HG02970 (cell line): ENCODE measurements around the gene TMEM63C.

Source experiments
- ATAC-seq: cut with Tn5 transposase; IDR thresholded peaks from one replicate; pipeline ENCODE4 v1.9.1; 2021; ENCODE audit warnings: mild to moderate bottlenecking, moderate library complexity, moderate number of reproducible peaks; ENCODE audit not compliant: unreplicated experiment, low FRiP score

TMEM63C gene

DNA sequence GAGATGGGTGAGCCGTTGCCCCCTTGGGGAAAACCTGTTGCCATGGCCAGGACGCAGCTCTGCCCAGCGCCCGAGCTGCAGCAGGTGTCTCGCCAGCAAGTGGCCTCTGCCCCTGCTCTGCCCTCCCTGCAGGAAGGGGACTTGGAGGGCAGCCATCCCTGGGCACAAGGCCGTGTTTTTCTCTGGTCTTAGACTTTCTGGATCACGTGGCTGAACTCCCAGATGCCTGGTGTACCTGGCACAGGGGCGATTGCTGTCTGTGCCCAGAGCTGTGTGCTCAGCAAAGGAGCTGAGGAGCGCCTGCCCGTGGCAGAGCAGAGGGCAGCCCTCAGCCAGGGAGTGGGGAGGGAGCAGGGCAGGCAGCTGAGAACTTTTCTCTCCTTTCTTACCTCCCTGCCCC lies 38.0 kb downstream of the TMEM63C start:
- ATAC-seq = no peak

DNA sequence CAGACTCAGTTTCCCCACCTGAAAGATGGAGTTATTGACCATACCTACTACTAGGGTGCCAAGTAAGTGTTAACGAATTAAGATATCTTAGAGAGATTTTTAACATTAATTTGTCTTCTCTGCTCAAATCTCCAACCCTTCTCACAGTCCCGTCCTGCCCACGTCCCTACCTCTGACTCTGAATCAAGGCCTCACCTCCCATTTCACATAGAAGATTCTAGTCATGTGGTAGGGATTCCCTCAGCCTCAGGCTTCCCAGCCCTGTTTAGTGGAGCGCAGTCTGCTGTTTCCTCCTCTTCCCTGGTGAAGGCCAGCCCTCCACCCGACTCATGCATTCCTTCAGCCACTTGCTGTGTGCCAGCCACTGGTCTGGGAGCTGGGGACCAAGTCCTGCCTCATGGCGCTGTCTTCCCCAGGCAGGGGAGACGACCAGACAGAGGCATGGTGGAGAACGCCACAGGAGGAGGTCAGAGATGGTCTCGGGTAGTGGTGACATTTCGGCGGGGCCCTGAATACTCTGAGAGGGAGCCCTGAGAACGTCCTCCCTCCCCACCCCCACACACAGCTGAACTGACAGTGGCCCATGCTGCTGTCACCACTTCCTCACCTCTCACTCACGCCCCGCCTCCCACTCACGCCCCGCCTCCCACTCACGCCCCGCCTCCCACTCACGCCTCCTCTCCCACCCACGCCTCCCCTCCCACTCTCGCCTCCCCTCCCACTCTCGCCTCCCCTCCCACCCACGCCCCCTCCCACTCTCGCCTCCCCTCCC lies 38.8 kb downstream of the TMEM63C start:
- ATAC-seq = no peak

DNA sequence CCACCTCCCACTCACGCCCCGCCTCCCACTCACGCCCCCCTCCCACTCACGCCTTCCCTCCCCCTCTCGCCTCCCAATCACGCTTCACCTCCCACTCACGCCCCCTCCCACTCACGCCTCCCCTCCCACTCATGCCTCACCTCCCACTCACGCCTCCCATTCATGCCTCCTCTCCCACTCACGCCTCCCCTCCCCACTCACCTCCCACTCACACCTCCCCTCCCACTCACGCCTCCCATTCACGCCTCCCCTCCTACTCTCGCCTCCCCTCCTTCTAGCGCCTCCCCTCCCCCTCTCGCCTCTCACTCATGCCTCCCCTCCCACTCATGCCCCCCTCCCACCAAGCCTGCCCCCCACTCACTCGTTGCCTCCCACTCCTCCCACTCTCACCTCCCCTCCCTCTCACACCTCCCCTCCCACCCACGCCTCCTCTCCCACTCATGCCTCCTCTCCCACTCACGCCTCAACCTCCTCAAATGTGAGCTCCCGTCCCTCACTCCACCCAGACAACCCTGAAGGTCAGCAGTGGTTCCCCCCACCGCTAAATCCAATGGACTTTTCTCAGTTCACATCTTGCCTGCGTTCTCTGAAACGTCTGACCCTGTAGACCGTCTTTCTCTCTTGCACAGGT lies 39.8 kb downstream of the TMEM63C start:
- ATAC-seq = no peak

DNA sequence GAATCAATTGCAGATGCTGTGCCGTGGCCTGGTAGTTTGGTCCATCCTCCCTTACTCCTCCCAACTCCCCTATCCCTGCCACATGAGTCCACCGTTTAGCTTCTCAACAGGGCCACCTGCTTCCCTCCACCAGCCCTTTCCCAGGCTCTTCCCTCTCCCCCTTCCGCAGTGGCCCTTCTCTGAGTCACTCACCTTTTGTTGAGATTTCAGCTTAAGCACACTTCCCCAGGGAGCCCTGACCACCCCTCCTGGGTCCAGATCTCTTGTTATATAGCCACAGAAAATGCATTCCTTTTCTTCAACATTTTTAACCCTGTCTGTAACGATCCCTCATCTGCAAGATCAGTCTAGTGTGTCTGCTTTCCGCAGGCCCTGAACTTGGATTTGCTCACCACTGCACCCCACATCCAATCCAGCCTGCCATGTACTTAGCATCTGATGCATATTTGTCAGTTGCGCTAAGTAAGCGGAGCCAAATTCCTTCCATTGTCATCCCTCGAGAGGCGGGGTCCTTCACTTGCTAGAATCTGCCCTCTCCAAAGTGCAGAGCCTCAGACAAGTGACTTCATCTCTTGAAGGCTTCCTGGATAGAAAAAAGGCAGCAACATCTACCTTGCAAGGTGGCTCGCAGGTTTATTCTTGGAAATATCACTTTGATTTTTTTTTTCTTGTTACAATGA lies 41.1 kb downstream of the TMEM63C start:
- no peak for ATAC-seq

DNA sequence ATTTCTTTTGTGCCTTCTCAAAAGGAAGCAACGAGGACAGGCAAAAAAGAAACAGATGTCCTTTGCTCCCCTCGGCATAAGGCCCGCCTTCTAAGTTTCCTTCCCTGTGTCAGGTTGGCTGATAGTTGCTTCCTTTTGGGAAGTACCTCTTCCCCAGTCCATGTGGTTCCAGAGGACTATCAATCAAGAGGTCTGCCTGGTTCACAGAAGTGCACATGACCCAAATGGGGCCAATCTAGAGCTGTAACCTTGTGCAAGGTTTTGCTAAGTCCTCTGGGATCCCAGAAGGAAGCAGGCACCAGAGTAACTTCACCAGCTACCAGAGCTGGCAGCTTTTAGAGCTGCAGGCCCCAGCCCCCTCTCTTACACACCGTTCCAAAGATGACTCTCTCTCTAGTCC lies 42.6 kb downstream of the TMEM63C start:
- no peak for ATAC-seq

DNA sequence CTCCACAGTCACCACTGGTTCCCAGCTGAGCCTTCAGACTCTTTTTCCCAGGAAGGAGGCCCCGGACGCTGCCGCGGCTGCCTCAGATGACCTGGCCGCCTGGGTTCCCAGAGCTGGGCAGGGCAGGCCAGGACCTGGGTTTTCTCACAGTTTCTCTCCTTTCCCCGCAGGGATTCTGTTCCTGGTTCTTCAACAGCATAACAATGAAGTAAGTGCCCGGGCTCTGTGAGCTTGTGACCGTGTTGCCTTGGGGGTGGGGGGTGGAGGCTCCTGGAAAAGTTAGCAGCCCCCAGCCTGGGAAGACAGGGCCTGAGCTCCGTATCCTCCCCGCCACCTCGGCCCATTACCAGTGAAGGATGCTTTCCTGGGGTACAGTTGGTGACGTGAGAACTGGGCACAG lies 43.7 kb downstream of the TMEM63C start:
- no peak for ATAC-seq

DNA sequence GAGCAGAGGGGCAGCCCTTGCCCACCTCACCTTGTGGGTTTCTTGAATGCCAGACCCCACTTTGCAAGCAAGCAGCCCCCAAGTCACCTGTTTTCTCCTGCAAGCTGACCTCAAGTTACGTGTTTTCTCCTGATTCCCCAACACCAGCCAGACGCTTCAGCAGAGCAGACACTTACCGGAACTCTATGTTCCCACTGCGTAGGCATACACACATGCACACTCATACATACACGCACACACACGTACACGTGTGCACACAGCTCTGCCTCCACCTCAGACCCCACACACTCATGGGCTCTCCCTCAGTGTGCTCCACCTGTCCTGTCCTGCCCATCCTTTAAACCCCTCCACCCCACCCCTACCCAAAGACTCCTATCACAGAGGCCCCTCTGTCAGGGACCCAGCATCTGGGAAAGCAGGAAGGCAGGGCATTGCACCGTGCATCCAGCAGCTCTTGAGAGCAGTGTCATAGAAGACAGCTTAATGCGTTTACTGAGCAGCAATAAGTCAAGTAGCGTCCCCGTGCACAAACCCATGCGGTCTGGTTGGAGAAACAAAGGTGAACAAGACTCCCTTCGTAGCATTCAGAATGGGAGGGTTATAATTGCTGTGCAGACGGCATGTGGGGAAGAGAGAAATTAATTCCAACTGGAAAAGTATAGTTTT lies 44.4 kb downstream of the TMEM63C start:
- no peak for ATAC-seq

DNA sequence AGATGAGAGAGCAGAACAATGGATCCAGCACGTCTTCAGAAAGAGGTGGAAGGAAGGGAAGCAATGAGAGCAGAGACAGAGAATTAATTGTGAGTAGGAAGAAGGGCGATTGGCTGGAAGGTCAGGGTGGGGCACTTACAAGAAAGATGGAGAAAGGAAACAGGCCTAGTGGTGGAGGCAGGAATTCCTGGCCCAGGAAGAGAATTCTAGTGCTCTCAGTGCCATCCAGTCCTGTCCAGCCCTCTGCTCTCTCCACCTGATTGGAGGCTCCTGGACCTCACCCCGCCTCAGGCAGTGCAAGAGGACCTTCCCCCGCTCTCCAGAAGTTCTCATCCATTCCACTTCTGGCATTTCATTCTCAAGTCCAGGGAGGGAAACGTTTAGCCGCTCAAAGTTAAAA lies 46.5 kb downstream of the TMEM63C start:
- no peak for ATAC-seq

DNA sequence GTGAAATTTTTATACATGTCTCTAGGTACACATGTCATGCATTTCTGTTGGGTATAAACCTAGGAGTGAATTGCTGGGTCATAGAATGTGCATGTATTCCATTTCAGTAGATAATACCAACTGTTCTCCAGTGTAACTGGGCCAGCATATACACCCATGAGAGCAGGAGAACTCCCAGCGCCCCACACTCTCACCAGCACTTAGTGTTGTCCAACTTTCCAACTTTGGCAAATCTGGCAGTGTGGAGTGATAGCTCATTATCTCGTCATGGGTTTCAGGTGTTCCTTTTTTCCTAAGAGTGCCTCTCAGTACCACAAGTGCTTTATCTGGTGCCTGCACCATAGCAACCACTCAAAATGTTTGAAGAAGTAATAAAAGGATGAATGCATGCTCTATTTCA lies 49.3 kb downstream of the TMEM63C start:
- ATAC-seq = no peak

DNA sequence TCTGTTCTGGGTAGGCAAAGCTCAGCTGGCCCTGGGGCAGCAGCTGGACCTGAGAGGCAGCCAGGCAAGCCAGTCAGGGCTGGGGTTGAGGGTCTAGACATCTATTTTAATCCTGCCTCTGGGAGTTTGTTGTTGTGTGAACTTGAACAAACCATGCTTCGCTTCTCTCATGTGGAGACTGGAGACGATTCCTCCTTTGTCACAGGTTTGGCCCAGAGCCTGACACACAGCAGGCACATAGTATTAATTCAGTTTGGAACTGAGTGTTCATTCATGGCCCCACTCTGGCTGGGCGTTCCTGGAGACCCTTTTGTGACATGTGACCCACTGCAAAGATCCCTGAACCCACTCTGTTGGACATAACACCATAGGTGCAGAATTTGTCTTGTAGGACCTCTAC lies 50.1 kb downstream of the TMEM63C start:
- ATAC-seq = no peak

DNA sequence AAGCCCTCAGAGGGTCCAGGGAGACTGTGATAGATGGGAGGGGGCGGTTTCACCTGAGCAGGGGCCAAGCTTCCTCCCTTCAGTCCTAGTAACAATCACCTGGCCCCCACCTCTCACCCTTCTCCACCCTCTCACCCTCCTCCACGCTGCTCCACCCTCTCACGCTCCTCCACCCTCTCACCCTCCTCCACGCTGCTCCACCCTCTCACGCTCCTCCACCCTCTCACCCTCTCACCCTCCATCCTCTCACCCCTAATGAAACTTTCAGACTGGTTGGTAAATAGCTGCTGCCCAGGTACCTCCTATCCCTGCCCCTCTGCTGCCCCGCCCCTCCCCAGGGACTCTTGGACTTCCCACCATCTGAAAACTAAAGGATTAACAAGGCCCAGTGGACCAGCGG lies 55.2 kb downstream of the TMEM63C start:
- ATAC-seq = no peak

DNA sequence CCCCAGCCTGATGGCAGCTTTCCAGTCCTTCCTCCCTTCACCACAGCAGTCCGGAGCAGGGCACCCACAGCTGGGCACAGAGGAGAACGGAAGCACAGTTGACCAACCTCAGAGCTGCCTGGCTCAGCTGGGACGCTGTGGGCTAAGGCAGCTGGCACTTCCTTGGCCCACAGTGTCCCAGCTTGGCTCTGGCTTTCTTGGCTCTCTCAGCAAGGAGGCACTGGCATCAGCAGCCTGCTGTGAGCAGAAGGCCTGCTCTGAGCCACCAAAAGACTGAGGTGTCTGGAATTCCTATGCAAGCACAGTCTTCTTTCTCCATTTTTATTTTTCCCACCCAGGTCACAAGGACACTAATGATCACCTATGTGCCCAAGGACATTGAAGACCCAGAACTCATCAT lies 56.8 kb downstream of the TMEM63C start:
- ATAC-seq = no peak

DNA sequence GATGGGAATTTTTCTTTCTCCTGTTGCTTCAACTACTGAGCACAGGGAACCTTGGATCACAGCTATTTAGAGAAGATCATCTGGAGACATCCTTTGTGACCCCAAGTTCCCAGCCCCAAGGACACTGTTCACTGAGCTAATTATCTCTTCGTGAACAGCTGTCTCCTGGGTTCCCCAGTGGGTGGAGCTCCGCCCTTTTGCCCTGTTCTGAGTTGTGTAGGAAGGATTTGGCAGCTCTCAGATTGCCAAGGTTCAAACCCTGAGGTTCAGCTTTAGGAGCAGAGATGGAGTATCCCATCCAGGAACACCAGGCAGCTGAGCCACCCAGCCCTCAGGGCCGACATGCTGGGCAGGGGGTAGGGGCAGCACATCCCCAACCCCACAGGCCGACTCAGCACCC lies 57.4 kb downstream of the TMEM63C start:
- no peak for ATAC-seq

DNA sequence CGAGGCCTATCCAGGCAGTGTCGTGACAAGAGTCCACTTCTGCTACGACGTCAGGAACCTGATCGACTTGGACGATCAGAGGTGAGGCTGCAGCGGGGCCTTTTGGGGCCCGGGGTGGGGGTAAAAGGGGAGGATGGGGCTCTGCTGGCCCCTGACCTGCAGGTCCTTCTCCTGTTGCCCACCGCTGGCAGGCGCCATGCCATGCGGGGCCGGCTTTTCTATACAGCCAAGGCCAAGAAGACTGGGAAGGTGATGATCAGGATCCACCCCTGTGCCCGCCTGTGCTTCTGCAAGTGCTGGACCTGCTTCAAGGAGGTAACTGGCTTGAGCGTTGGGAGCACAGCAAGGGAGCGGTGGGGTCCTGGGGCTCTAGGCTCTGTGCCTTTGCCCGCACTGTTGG lies 57.8 kb downstream of the TMEM63C start:
- ATAC-seq = no peak

DNA sequence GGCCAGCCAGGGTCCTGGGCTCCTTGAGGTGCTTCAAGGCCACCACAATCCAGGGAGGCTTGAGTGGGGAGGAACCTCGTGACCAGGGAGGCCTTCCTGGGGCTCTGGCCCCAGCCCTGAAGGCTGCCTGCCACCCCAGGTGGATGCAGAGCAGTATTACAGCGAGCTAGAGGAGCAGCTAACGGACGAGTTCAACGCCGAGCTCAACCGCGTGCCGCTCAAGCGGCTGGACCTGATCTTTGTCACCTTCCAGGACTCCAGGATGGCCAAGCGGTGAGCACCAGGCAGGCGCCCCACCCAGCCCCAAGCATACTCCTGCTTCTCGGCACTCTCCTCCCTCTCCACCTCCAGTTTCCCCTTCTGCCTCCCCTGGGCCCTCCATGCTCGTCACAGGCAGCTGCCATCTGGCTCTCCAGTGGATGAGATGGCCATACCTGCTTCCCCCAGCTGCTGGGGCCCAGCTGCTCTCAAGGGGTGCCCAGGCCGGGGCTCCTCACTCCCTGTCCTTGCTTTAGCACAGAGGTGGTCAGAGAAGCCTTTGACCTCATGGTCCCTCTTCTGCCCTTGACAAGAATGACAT lies 58.8 kb downstream of the TMEM63C start:
- ATAC-seq = no peak

DNA sequence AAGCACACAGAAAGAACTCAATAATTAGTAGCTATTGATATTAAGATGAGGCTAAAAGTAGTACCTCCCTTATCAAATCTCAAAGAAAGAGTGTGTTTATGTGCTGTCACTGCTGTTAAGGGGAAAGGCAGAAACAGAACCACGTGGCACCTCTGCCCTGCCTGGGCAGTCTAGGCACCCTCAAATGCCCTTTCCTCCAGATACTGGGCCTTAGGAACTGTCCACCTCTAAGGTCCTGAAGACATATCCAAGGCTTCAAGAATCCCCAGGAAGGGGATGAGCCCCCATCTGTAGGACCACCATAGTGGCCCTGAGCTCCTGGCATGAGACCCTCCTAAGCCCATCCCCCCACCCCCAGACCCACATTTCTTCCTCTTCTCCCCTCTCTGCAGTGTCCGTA lies 60.4 kb downstream of the TMEM63C start:
- no peak for ATAC-seq

DNA sequence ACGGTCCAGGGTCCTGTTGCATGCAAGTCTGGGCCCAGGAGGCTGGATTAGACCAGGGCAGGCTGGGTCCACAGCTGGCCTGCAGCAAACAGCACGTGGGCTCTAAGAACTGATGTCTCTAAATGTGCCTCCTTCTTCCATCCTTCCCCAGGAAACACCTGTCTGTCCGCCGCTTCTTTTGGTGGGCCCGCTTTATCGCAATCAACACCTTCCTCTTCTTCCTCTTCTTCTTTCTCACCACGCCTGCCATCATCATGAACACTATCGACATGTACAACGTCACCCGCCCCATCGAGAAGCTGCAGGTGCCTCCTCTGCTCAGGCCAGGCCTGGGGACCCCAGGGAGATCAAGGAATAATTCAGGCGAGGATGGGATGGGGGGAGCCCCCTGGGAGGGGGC lies 61.2 kb downstream of the TMEM63C start:
- no peak for ATAC-seq

DNA sequence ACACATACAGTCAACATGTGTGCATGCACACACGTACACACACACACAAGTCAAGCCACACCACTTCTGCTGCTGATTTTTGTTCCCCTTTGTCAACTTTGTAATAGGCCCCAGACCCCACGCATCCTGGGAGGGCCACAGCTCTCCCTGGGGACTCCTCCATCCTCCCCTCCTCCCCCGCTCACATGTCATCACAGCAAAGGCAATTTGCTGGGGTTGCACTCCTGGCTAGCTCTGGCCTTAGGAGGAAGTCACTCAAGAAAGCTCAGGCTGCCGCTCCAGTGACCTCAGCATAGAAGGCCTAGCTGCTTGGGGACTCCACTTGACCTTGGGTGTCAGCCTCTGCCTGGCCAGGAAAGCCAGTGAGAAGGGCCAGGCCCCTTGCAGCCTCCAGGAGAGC lies 62.3 kb downstream of the TMEM63C start:
- no peak for ATAC-seq

DNA sequence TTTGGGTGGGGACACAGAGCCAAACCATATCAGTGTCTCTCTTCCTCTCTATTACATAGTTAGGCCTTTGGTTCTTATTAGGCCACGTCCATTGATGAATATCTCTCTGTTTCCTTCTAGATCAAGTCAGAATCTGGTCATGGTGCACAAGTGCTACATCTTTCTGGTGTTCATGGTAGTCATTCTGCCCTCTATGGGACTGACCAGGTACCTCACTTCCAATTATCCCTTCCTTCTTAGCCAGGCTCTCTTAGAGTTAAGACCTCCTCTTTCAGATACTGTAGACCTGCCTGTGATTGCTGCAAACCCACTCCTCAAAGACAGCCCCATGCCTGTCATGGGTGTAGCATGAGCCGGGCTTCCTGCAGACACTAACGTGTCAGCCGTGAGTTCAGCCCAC lies 64.2 kb downstream of the TMEM63C start:
- ATAC-seq = no peak

DNA sequence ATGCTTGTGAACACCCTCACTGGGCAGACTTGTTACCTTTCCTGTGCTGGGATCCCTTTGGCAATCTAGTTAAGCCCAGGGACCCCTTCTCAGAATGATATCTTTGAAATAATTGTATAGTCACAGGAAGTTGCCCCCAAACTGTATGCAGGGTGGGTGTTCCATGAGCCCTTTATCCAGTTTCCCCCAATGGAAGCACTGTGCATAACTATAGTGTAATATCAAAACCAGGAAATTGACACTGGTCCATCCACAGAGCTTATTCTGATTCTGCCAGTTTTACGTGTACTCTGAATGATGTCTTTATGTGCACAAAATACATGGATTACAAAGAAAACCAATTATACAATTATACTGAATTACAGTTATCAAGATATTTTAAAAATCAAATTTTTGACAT lies 65.2 kb downstream of the TMEM63C start:
- no peak for ATAC-seq

DNA sequence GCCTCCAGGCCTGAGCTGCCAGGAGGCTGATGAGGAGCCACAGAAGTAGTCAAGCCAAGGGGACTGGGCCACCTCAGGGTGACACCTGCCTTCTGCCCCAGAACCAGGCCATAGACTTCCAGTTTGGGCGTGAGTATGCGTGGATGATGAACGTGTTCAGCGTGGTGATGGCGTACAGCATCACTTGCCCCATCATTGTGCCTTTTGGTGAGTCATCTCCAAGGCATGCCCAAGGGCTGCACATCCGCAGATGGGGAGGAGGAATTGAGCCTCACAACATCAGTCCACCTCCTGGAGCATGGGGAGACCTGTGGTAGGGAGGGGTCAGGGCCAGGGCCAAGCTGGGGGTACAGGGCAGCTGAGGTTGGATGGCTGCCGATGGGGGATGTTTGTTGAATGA lies 67.1 kb downstream of the TMEM63C start:
- ATAC-seq = no peak
